Nephron (organoid): ENCODE results near the gene MMADHC.

Experiments
- H3K27ac Mint-ChIP-seq, 3 experiments: 2 replicates each; pipeline ENCODE4 v1.8.0; 2020; ENCODE audit warnings: mixed read lengths in 3 of 3, mild to moderate bottlenecking in 2 of 3, moderate library complexity in 1 of 3
- H3K27me3 Mint-ChIP-seq: 2 replicates; pipeline ENCODE4 v1.8.0; 2021; ENCODE audit warnings: low read depth, mild to moderate bottlenecking, moderate library complexity, mixed read lengths
- H3K36me3 Mint-ChIP-seq: 2 replicates; pipeline ENCODE4 v1.8.0; 2020; ENCODE audit warnings: low read depth, mixed read lengths
- H3K4me1 Mint-ChIP-seq: 2 replicates; pipeline ENCODE4 v1.8.0; 2020; ENCODE audit warnings: mixed read lengths
- H3K4me3 Mint-ChIP-seq, 3 experiments: 2 replicates each; pipeline ENCODE4 v1.8.0; 2020; ENCODE audit warnings: mild to moderate bottlenecking in 3 of 3, mixed read lengths in 3 of 3, moderate library complexity in 2 of 3
- H3K9me3 Mint-ChIP-seq: 2 replicates; pipeline ENCODE4 v1.8.0; 2020; ENCODE audit warnings: mixed read lengths
- CTCF ChIP-seq, 3 experiments: fragments of 200-600 bp; sonication (generic); IDR thresholded peaks; one replicate each; pipeline ENCODE4 v1.5.0; 2021; ENCODE audit warnings: antibody characterized with exemption in 3 of 3; ENCODE audit not compliant: unreplicated experiment in 3 of 3

MMADHC gene

GRCh38 chr2:149559341-149560068 lies 28.1 kb downstream of the MMADHC start:
- no peaks in the 10 kb centered on the region for H3K27me3 Mint-ChIP-seq
- TF ChIP-seq CTCF (IDR thresholded peaks at IDR 0.05; ENCODE audit: unreplicated experiment in 3 of 3) = no peak
- no peak overlapping the region for H3K27ac Mint-ChIP-seq
- H3K4me1 Mint-ChIP-seq = peaks cover 33% of the 10 kb centered on the region
- no peak overlapping the region for H3K4me3 Mint-ChIP-seq
- no peaks in the 10 kb centered on the region for H3K36me3 Mint-ChIP-seq
- no peaks in the 10 kb centered on the region for H3K9me3 Mint-ChIP-seq

GRCh38 chr2:149556452-149556851 lies 31.1 kb downstream of the MMADHC start:
- peak overlapping the region in 2 of 3 experiments; percentile 13 to 74 for H3K27ac Mint-ChIP-seq
- no peak overlapping the region for H3K4me3 Mint-ChIP-seq
- H3K36me3 Mint-ChIP-seq = peaks cover under 1% of the 10 kb centered on the region
- TF ChIP-seq CTCF (IDR thresholded peaks at IDR 0.05; ENCODE audit: unreplicated experiment in 3 of 3) = no peak
- H3K27me3 Mint-ChIP-seq = no peaks in the 10 kb centered on the region
- H3K4me1 Mint-ChIP-seq = peaks cover 22% of the 10 kb centered on the region
- H3K9me3 Mint-ChIP-seq = peaks cover 3% of the 10 kb centered on the region

- peaks cover 12% of the 10 kb centered on the region for H3K4me1 Mint-ChIP-seq
- peaks cover 6% of the 10 kb centered on the region for H3K36me3 Mint-ChIP-seq
- no peak overlapping the region for H3K4me3 Mint-ChIP-seq
- no peak overlapping the region for H3K27ac Mint-ChIP-seq
- TF ChIP-seq CTCF (IDR thresholded peaks at IDR 0.05; ENCODE audit: unreplicated experiment in 3 of 3) = no peak
- no peaks in the 10 kb centered on the region for H3K27me3 Mint-ChIP-seq
- peaks cover 17% of the 10 kb centered on the region for H3K9me3 Mint-ChIP-seq
Observed at GRCh38 chr2:149552830-149553229, 34.7 kb downstream of the MMADHC start.

GRCh38 chr2:149552226-149552625 lies 35.3 kb downstream of the MMADHC start:
- Mint-ChIP-seq H3K9me3 (peaks cover 17% of the 10 kb centered on the region), H3K27me3 (no peaks in the 10 kb centered on the region), H3K36me3 (peaks cover 6% of the 10 kb centered on the region), H3K4me1 (peaks cover 12% of the 10 kb centered on the region), H3K4me3 (no peak overlapping the region), H3K27ac (no peak overlapping the region)
- TF ChIP-seq CTCF (IDR thresholded peaks at IDR 0.05; ENCODE audit: unreplicated experiment in 3 of 3) = no peak

GRCh38 chr2:149544692-149545091 lies 42.9 kb downstream of the MMADHC start:
- peaks cover 4% of the 10 kb centered on the region for H3K27me3 Mint-ChIP-seq
- TF ChIP-seq CTCF (IDR thresholded peaks at IDR 0.05; ENCODE audit: unreplicated experiment in 3 of 3) = no peak
- H3K9me3 Mint-ChIP-seq = peaks cover 16% of the 10 kb centered on the region
- no peak overlapping the region for H3K4me3 Mint-ChIP-seq
- H3K27ac Mint-ChIP-seq = no peak overlapping the region
- H3K36me3 Mint-ChIP-seq = no peaks in the 10 kb centered on the region
- H3K4me1 Mint-ChIP-seq = no peaks in the 10 kb centered on the region

GRCh38 chr2:149543845-149544244 lies 43.7 kb downstream of the MMADHC start:
- Mint-ChIP-seq H3K4me3 (no peak overlapping the region), H3K27me3 (peaks cover 4% of the 10 kb centered on the region), H3K27ac (no peak overlapping the region), H3K36me3 (no peaks in the 10 kb centered on the region), H3K4me1 (no peaks in the 10 kb centered on the region), H3K9me3 (peaks cover 13% of the 10 kb centered on the region)
- no peak for TF ChIP-seq CTCF (IDR thresholded peaks at IDR 0.05; ENCODE audit: unreplicated experiment in 3 of 3)
